Omental fat pad (tissue), 4 donors: ENCODE measurements around the gene SAMD14. TPM values are rescaled to one million over a fixed set of nuclear protein-coding genes. Genes with fewer than 3 reads are reported as not detected.
"Not testable (repeated sequence)": the region's sequence is repeated elsewhere in the genome, so short reads cannot be mapped to it uniquely, and the experiment has no call there.

ENCODE experiments used
- ATAC-seq: fragments of 150-250 bp; one replicate; pipeline ENCODE4 v1.9.1; 2016; ENCODE audit warnings: mild to moderate bottlenecking, moderate library complexity; ENCODE audit not compliant: low FRiP score
- DNase-seq: peaks from one replicate; pipeline ENCODE4 v3.0.0-alpha.2; 2019; ENCODE audit warnings: low spot score
- total RNA-seq, 4 donors: library from RNA; depleted of rRNA; stranded (reverse); fragments of >200 nt; gene quantifications; one replicate each; pipeline ENCODE4 v1.1.0, GENCODE V29; 2016
- TF ChIP-seq, protein P1 (sequence below), 3 donors: fragments of 450-650 bp; IDR thresholded peaks; one replicate each; pipeline ENCODE4 v1.5.1; 2016 to 2017; ENCODE audit warnings: antibody characterized with exemption in 3 of 3, mild to moderate bottlenecking in 3 of 3, moderate library complexity in 2 of 3

The SAMD14 gene
- total RNA-seq, 4 donors from 2014 or later: 0.12 to 0.44 TPM; not detected in 2

- DNase-seq: peak; percentile 62
Measured at GRCh38 chr17:50064253-50065001, 65.5 kb downstream of the SAMD14 start.

DNA sequence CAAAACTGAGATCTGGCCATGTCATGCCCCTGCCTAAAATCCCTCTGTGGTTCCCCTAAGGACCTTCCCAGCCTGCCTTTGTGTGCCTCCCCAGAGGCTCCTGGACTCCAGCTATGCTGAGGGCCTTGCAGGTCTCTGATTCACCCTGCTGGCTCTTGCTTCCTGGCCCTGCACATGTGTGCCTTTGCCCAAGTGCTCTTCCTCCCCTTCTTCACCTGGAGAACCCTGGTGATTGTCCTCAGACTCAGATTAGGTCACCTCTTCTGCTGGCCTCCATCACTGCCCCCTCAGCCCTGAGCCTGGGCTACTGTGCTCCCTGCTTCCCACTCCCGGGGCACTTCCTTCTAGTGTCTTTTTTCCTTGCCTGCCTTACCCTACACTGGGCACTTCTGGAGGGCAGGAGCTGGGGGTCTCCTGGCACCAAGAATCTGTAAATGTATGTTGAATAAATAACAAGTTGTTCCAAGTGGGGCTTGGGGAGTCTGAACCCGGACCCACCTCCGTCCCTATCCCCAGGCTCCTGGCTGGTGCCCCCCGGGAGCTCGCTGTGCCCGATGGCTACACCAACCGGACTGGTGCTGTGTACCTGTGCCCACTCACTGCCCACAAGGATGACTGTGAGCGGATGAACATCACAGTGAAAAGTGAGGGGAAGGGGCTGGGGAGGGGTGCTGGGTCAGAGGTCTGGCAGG, 66.3 kb downstream of the SAMD14 start:
- TF ChIP-seq, protein P1, sequence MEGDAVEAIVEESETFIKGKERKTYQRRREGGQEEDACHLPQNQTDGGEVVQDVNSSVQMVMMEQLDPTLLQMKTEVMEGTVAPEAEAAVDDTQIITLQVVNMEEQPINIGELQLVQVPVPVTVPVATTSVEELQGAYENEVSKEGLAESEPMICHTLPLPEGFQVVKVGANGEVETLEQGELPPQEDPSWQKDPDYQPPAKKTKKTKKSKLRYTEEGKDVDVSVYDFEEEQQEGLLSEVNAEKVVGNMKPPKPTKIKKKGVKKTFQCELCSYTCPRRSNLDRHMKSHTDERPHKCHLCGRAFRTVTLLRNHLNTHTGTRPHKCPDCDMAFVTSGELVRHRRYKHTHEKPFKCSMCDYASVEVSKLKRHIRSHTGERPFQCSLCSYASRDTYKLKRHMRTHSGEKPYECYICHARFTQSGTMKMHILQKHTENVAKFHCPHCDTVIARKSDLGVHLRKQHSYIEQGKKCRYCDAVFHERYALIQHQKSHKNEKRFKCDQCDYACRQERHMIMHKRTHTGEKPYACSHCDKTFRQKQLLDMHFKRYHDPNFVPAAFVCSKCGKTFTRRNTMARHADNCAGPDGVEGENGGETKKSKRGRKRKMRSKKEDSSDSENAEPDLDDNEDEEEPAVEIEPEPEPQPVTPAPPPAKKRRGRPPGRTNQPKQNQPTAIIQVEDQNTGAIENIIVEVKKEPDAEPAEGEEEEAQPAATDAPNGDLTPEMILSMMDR (IDR thresholded peaks at IDR 0.05): no peak
- no peak for ATAC-seq

More at GRCh38 chr17:50064253-50065001, 65.5 kb downstream of the SAMD14 start:
- TF ChIP-seq, protein P1 (IDR thresholded peaks at IDR 0.05): no peak
- ATAC-seq: peak; percentile 82

DNA sequence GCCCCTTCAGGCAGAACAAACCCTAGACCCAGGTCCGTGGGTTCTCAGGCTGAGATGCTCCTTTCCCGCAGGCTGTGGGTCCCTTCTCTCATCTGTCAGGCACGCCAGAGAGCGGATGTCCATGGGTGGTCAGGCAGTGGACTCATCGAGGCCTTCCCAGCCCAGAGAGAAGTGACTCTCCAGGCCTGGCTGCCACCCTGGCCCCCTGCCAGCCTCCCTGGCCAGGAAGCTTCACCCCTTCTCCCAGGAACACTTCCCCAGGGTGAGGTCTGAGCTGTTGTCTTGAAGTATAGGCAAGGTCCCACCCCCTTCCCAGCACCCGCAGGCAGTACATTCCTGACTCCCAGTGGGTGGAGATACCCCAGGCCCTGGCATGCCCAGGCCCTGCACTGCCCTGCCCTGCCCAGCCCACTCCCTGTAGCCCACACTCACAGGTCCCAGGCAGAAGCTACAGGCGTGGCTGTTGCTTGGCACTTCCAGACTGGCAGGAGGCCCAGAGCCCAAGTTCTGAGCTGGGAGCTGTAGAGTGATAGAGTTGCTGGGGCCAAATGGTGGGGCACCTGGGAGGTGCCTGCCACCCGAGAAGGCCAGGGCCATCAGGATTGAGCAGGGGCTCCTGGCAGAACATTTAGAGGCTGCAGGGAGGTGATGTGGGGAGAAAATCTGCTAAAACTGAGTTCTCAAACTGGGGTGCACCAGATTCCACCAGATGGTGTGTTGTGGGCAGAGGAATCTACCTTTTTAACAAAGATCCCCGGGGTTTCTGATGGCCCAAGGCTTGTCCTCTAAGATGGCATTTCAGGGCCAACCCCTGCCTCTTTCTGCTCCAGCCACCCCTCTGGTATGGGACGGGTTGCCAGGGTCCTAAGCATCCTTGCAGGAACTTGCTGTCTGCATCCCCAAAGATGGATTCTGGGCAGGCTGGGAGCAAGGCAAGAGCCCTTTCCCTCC, 67.4 kb downstream of the SAMD14 start:
- ATAC-seq (peak; percentile 75), DNase-seq (no peak)
- TF ChIP-seq, protein P1 (IDR thresholded peaks at IDR 0.05): no peak

More for the DNA sequence above, 66.3 kb downstream of the SAMD14 start:
- DNase-seq: no peak

GRCh38 chr17:50061713-50062045, 68.3 kb downstream of the SAMD14 start:
- DNase-seq: not testable (repeated sequence)

DNA sequence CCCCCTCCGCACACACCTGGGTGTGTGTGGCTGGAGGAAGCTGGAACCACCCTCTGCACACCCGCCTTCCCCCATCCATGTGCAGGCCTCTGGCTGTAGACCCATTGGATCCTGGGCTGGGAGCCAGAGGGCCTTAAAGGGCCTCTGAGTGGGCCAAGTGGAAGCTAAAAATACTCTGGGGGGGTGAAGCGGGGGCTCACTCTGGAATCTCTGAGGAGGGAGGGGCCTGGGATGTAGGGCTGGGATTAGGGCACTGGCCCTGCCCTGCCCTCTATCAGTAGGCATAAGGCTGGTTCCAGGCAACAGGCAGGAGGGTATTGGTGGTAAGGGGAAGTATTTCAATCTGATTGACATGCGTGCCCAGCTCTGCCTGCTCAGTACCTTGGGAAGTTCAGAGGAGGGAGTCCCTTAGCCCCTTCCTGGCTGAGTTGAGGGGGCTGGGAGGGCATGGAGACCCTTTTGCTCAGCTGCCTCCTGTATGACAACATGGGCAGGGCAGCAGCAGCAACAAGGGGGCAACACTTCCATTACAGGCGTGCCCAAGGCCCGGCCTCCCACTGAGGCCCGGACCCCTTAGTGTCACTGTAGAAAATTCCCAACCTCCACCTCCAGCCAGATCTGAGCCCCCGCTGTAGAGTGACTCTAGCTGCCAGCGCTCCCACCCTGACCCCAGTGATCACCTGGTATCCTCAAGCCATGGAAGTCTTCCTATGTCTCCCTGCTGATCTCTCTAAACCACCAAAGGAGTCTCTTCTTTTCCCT, 68.8 kb downstream of the SAMD14 start:
- DNase-seq: no peak
- no peak for ATAC-seq
- TF ChIP-seq, protein P1 (IDR thresholded peaks at IDR 0.05): no peak

More at GRCh38 chr17:50061713-50062045, 68.3 kb downstream of the SAMD14 start:
- not testable (repeated sequence) for ATAC-seq

Other genes starting within 250 kb of the SAMD14 start
- under 1 TPM in 1 of 4 donors, not detected in 3; 0.37 TPM for gene DLX4, start 161.0 kb downstream of the SAMD14 start, total RNA-seq
- gene DLX3, start 134.9 kb downstream of the SAMD14 start, total RNA-seq: under 1 TPM in 1 of 4 donors, not detected in 3; 0.28 TPM
- 10 to 100 TPM; 28.5 to 99.8 (median 41.2) TPM for gene ITGA3, start 74.0 kb downstream of the SAMD14 start, total RNA-seq
- gene PDK2, start 34.8 kb downstream of the SAMD14 start, total RNA-seq: 10 to 100 TPM; 42.2 to 72.7 (median 50.7) TPM
- gene PPP1R9B, start 20.5 kb upstream of the SAMD14 start, total RNA-seq: 10 to 100 TPM; 16.6 to 38.0 (median 25.6) TPM
- 1 to 10 TPM in 3 of 4 donors, not detected in 1; 1.1 to 4.9 (median 2.6) TPM for gene SGCA, start 35.8 kb upstream of the SAMD14 start, total RNA-seq
- 10 to 100 TPM; 21.2 to 57.9 (median 43.6) TPM for gene COL1A1, start 71.5 kb upstream of the SAMD14 start, total RNA-seq
- under 1 TPM in 1 of 4 donors, not detected in 3; 0.93 TPM for gene TMEM92, start 144.3 kb upstream of the SAMD14 start, total RNA-seq
- 10 to 100 TPM in 3 of 4 donors, 1 to 10 TPM in 1; 8.4 to 23.2 (median 16.5) TPM for gene XYLT2, start 216.0 kb upstream of the SAMD14 start, total RNA-seq
- gene MRPL27, start 243.0 kb upstream of the SAMD14 start, total RNA-seq: 10 to 100 TPM; 48.9 to 71.0 (median 61.7) TPM
- 1 to 10 TPM in 1 of 4 donors, not detected in 3; 1.1 TPM for gene EME1, start 243.1 kb upstream of the SAMD14 start, total RNA-seq